Epithelial cell of proximal tubule (primary cell): ENCODE results near the gene MTMR12. TPM values are rescaled to one million over a fixed set of nuclear protein-coding genes. Genes with fewer than 3 reads are reported as not detected.

Experiments used
- DNase-seq: peaks from one replicate; pipeline ENCODE4 v3.0.0-alpha.2; 2011; ENCODE audit warnings: low read depth
- H3K4me3 ChIP-seq: 2 replicates; pipeline ENCODE4 v1.5.1; 2011; ENCODE audit warnings: low read depth, mild to moderate bottlenecking, low read length
- CTCF ChIP-seq: conservative IDR thresholded peaks from 2 replicates; pipeline ENCODE4 v1.5.1; 2012; ENCODE audit warnings: low read depth, mild to moderate bottlenecking, low read length
- total RNA-seq: library from RNA; depleted of rRNA; stranded (reverse); fragments of >200 nt; gene quantifications from 2 replicates; pipeline ENCODE4 v1.2.3, GENCODE V29; 2015

Gene MTMR12
- total RNA-seq, 1 donor from 2014 or later, result 19.1 TPM

GRCh38 chr5:32332361-32332760 lies 19.6 kb upstream of the MTMR12 start:
- TF ChIP-seq CTCF, result no peak
- DNase-seq, result no peak
- no peak overlapping the region for H3K4me3 ChIP-seq

GRCh38 chr5:32331935-32332274 lies 19.2 kb upstream of the MTMR12 start:
- no peak for DNase-seq
- H3K4me3 ChIP-seq, result no peak overlapping the region
- no peak for TF ChIP-seq CTCF

- no peak overlapping the region for H3K4me3 ChIP-seq
- no peak for DNase-seq
- TF ChIP-seq CTCF, result no peak
Measured at GRCh38 chr5:32331217-32331934, 18.6 kb upstream of the MTMR12 start.

GRCh38 chr5:32330126-32330971 lies 17.6 kb upstream of the MTMR12 start:
- no peak overlapping the region for H3K4me3 ChIP-seq
- DNase-seq, result no peak
- no peak for TF ChIP-seq CTCF

GRCh38 chr5:32329395-32329834 lies 16.7 kb upstream of the MTMR12 start:
- no peak for DNase-seq
- no peak overlapping the region for H3K4me3 ChIP-seq
- peak; percentile 87 for TF ChIP-seq CTCF

- no peak overlapping the region for H3K4me3 ChIP-seq
- TF ChIP-seq CTCF, result no peak
- DNase-seq, result peak; percentile 63
Measured at GRCh38 chr5:32326216-32326772, 13.6 kb upstream of the MTMR12 start.
